Calu3 (cell line): ENCODE measurements around the gene EAF2. TPM values are rescaled to one million over a fixed set of nuclear protein-coding genes. Genes with fewer than 3 reads are reported as not detected.

Source experiments
- BruUV-seq: library from RNA; stranded (reverse); fragments of 400-500 nt; replicated peaks from 2 replicates; lab custom pipeline; 2021; lab: Mats Ljungman, UMichigan
- CTCF ChIA-PET: fragments of 300-600 bp; sonication (Branson Sonifier 250); formaldehyde crosslinking; loops from one replicate; lab custom pipeline; 2022; ENCODE audit warnings: antibody characterized with exemption; lab: Charles Lee
- DNase-seq: peaks from one replicate; pipeline ENCODE4 v3.0.0; 2022
- H3K27ac Mint-ChIP-seq: one replicate; pipeline ENCODE4 v1.8.0; 2022; ENCODE audit warnings: mixed read lengths; ENCODE audit not compliant: unreplicated experiment
- H3K27me3 Mint-ChIP-seq: one replicate; pipeline ENCODE4 v1.8.0; 2022; ENCODE audit warnings: mixed read lengths; ENCODE audit not compliant: unreplicated experiment
- H3K36me3 Mint-ChIP-seq: one replicate; pipeline ENCODE4 v1.8.0; 2022; ENCODE audit warnings: mild to moderate bottlenecking, moderate library complexity, mixed read lengths; ENCODE audit not compliant: insufficient read depth, unreplicated experiment
- H3K4me1 Mint-ChIP-seq: one replicate; pipeline ENCODE4 v1.8.0; 2022; ENCODE audit warnings: mild to moderate bottlenecking, low read depth, mixed read lengths; ENCODE audit not compliant: unreplicated experiment
- H3K4me3 Mint-ChIP-seq: one replicate; pipeline ENCODE4 v1.8.0; 2022; ENCODE audit warnings: mild to moderate bottlenecking, low read depth, moderate library complexity, mixed read lengths; ENCODE audit not compliant: unreplicated experiment
- H3K9me3 Mint-ChIP-seq: one replicate; pipeline ENCODE4 v1.8.0; 2022; ENCODE audit warnings: low read depth, mixed read lengths; ENCODE audit not compliant: unreplicated experiment
- intact Hi-C: fragments of 100-400 bp; cut with micrococcal nuclease; formaldehyde crosslinking; loops from one replicate; pipeline ENCODE4 v1.10.0; 2022; ENCODE audit not compliant: unreplicated experiment
- total RNA-seq: library from RNA; stranded (reverse); gene quantifications from 2 replicates; pipeline ENCODE4 v1.2.3, GENCODE V29; 2022
- TF ChIP-seq, protein P1 (sequence below): fragments of 200-600 bp; IDR thresholded peaks from one replicate; pipeline ENCODE4 v1.8.0; 2022; ENCODE audit warnings: antibody characterized with exemption; ENCODE audit not compliant: unreplicated experiment

Gene EAF2
- total RNA-seq, 1 experiment from 2014 or later = 4.7 TPM

- Mint-ChIP-seq H3K27me3 (no peaks in the 10 kb centered on the region), H3K4me1 (peaks cover 23% of the 10 kb centered on the region), H3K4me3 (no peak overlapping the region), H3K36me3 (peaks cover 10% of the 10 kb centered on the region), H3K9me3 (no peaks in the 10 kb centered on the region), H3K27ac (no peak overlapping the region)
- no peak for DNase-seq
- BruUV-seq = no TSS peak
- CTCF ChIA-PET = interaction anchor here (0.6 kb wide), 1 partner anchor 302 kb away, joined by 6 read pairs; no protein-coding TSS in a partner anchor
- intact Hi-C loops = no loop called here
- TF ChIP-seq, protein P1, sequence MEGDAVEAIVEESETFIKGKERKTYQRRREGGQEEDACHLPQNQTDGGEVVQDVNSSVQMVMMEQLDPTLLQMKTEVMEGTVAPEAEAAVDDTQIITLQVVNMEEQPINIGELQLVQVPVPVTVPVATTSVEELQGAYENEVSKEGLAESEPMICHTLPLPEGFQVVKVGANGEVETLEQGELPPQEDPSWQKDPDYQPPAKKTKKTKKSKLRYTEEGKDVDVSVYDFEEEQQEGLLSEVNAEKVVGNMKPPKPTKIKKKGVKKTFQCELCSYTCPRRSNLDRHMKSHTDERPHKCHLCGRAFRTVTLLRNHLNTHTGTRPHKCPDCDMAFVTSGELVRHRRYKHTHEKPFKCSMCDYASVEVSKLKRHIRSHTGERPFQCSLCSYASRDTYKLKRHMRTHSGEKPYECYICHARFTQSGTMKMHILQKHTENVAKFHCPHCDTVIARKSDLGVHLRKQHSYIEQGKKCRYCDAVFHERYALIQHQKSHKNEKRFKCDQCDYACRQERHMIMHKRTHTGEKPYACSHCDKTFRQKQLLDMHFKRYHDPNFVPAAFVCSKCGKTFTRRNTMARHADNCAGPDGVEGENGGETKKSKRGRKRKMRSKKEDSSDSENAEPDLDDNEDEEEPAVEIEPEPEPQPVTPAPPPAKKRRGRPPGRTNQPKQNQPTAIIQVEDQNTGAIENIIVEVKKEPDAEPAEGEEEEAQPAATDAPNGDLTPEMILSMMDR = no peak
Measured at GRCh38 chr3:121916189-121916588, 81.2 kb downstream of the EAF2 start.

DNA sequence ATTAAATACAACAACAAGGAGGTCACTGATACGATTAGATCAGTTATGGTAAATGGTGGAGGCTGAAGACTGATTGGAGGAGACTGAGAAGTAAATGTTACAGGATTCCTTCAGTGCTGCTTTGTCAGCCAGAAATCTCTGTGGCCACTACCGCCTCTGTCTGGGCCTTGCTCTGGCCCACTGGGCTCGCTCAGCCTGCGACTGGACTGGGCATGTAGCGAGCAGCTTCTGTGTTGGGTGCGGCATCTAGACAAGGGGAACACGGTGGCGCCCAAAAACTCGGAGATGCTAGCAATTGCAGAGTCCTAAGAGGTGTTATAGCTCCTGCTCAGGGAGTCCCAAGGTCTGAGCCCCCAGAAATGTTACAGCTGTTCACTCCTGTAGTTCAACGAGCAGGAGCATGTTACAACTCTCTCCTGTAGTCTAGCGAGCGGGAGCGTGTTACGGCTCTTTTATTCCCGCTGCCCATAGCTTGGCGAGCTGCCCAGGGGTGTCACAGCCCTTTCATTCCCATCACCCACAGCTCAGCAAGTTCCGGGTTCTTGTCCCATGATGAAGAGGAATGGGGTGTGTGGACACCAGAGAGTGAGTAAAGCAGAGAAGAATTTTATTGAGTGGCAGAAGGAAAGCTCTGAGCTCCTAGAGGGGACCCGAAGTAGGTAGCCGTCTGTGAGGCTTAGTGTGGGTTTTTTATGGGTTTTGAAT is 83.9 kb downstream of the EAF2 start:
- Mint-ChIP-seq H3K4me3 (peak overlapping the region; percentile 71), H3K27me3 (no peaks in the 10 kb centered on the region), H3K27ac (peak overlapping the region; percentile 78), H3K36me3 (peaks cover 10% of the 10 kb centered on the region), H3K4me1 (peaks cover 23% of the 10 kb centered on the region), H3K9me3 (no peaks in the 10 kb centered on the region)
- BruUV-seq = TSS peak; percentile 55
- TF ChIP-seq, protein P1 = no peak
- peak; percentile 88 for DNase-seq
- CTCF ChIA-PET = interaction anchor here (0.5 to 1.1 kb wide), 3 partner anchors 10 to 180 kb away, joined by 3 to 5 read pairs (median 5); no protein-coding TSS in a partner anchor
- intact Hi-C loops = no loop called here

DNA sequence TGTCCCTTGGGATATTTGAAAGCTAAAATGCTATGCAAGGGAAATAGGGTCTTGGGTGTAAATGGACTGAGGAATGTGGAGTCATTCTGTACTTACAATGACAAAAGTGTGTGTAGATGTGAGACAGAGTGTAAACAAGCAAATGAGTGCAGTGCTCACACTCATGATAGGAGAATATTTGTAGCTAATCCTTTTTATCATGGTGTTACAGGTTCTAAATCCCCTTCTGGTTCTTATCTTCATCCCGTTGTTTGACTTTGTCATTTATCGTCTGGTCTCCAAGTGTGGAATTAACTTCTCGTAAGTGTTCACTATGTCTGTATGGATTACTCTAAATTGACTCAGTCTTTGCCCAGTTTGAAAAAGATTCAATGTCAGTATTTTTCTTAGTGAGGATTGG is 89.7 kb downstream of the EAF2 start:
- TF ChIP-seq, protein P1 = no peak
- Mint-ChIP-seq H3K27me3 (no peaks in the 10 kb centered on the region), H3K4me1 (peaks cover 3% of the 10 kb centered on the region), H3K36me3 (no peaks in the 10 kb centered on the region), H3K4me3 (no peak overlapping the region), H3K27ac (no peak overlapping the region), H3K9me3 (no peaks in the 10 kb centered on the region)
- intact Hi-C loops = no loop called here
- BruUV-seq = no TSS peak
- CTCF ChIA-PET = no interaction called here
- no peak for DNase-seq

DNA sequence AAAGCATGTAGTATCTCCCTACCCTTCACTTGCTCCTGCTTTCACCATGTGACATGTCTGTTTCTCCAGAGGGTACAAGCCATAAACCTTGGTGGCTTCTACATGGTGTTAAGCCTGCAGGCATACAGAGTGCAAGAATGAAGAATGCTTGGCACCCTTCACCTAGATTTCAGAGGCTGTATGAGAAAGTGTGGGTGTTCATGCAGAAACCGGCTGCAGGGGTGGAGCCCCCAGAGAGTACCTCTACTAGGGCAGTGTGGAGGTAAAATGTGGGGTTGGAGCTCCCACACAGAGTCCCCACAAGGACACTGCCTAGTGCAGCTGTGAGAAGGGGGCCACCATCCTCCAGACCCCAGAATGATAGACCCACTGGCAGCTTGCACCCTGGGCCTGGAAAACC is 91.4 kb downstream of the EAF2 start:
- no peak overlapping the region for H3K27ac Mint-ChIP-seq
- no peak overlapping the region for H3K4me3 Mint-ChIP-seq
- no peaks in the 10 kb centered on the region for H3K9me3 Mint-ChIP-seq
- DNase-seq = no peak
- no peaks in the 10 kb centered on the region for H3K27me3 Mint-ChIP-seq
- no TSS peak for BruUV-seq
- no peaks in the 10 kb centered on the region for H3K36me3 Mint-ChIP-seq
- intact Hi-C loops = no loop called here
- H3K4me1 Mint-ChIP-seq = no peaks in the 10 kb centered on the region
- TF ChIP-seq, protein P1 = no peak
- CTCF ChIA-PET = no interaction called here

Other genes with a start within 250 kb of the EAF2 start
- gene FBXO40, start 241.8 kb upstream of the EAF2 start, total RNA-seq = not detected in 2 replicates
- 1.2 and 2.5 TPM in 2 replicates for gene HCLS1, start 174.3 kb upstream of the EAF2 start, total RNA-seq
- 42.4 and 42.8 TPM in 2 replicates for gene GOLGB1, start 85.5 kb upstream of the EAF2 start, total RNA-seq
- gene IQCB1, start 149 bp upstream of the EAF2 start, total RNA-seq = 25.0 and 26.7 TPM in 2 replicates
- gene SLC15A2, start 59.2 kb downstream of the EAF2 start, total RNA-seq = 4.6 and 10.7 TPM in 2 replicates
- 15.7 and 17.0 TPM in 2 replicates for gene ILDR1, start 187.0 kb downstream of the EAF2 start, total RNA-seq
- 0.24 TPM in 1 of 2 replicates, not detected in the other for gene CD86, start 220.2 kb downstream of the EAF2 start, total RNA-seq